Activated CD8-positive, alpha-beta T cell treated with anti-CD3 and anti-CD28 coated beads for 36 hours (primary cell): ENCODE results near the gene PVALEF. TPM values are rescaled to one million over a fixed set of nuclear protein-coding genes. Genes with fewer than 3 reads are reported as not detected.
"Not testable (repeated sequence)": the region's sequence is repeated elsewhere in the genome, so short reads cannot be mapped to it uniquely, and the experiment has no call there.

Source experiments
- ATAC-seq: fragments of 200-7000 bp; cut with Tn5 transposase; one replicate; pipeline ENCODE4 v1.10.0; 2021; ENCODE audit warnings: mild to moderate bottlenecking, moderate library complexity
- CTCF ChIA-PET: fragments of 350-600 bp; sonication (Branson Sonifier 250); formaldehyde crosslinking; loops from one replicate; lab custom pipeline; 2021; ENCODE audit warnings: antibody characterized with exemption; lab: Charles Lee
- POLR2A ChIA-PET: fragments of 350-600 bp; sonication (Branson Sonifier 250); formaldehyde crosslinking; loops from one replicate; lab custom pipeline; 2021; ENCODE audit warnings: antibody characterized with exemption; lab: Charles Lee
- DNase-seq: peaks from one replicate; pipeline ENCODE4 v3.0.0-alpha.2; 2020
- H3K27ac Mint-ChIP-seq: one replicate; pipeline ENCODE4 v1.8.0; 2021; ENCODE audit warnings: mild to moderate bottlenecking, mixed read lengths
- H3K27me3 Mint-ChIP-seq: one replicate; pipeline ENCODE4 v1.8.0; 2021; ENCODE audit warnings: mixed read lengths
- H3K36me3 Mint-ChIP-seq: one replicate; pipeline ENCODE4 v1.8.0; 2021; ENCODE audit warnings: low read depth, mixed read lengths
- H3K4me1 Mint-ChIP-seq: one replicate; pipeline ENCODE4 v1.8.0; 2021; ENCODE audit warnings: low read depth, mixed read lengths
- H3K4me3 Mint-ChIP-seq: one replicate; pipeline ENCODE4 v1.8.0; 2021; ENCODE audit warnings: mild to moderate bottlenecking, moderate library complexity, mixed read lengths
- H3K9me3 Mint-ChIP-seq: one replicate; pipeline ENCODE4 v1.8.0; 2021; ENCODE audit warnings: mixed read lengths
- intact Hi-C: fragments of 100-400 bp; cut with micrococcal nuclease; formaldehyde crosslinking; loops from one replicate; pipeline ENCODE4 v1.10.0; 2022
- total RNA-seq, 2 experiments: library from RNA; stranded (reverse); gene quantifications; one replicate each; pipeline ENCODE4 v1.2.3, GENCODE V29; 2021
- TF ChIP-seq, protein P1 (sequence below): fragments of 200-600 bp; IDR thresholded peaks from one replicate; pipeline ENCODE4 v1.8.0; 2022; ENCODE audit warnings: antibody characterized with exemption, mild to moderate bottlenecking

PVALEF gene
- total RNA-seq, 2 experiments from 2014 or later: not detected

DNA sequence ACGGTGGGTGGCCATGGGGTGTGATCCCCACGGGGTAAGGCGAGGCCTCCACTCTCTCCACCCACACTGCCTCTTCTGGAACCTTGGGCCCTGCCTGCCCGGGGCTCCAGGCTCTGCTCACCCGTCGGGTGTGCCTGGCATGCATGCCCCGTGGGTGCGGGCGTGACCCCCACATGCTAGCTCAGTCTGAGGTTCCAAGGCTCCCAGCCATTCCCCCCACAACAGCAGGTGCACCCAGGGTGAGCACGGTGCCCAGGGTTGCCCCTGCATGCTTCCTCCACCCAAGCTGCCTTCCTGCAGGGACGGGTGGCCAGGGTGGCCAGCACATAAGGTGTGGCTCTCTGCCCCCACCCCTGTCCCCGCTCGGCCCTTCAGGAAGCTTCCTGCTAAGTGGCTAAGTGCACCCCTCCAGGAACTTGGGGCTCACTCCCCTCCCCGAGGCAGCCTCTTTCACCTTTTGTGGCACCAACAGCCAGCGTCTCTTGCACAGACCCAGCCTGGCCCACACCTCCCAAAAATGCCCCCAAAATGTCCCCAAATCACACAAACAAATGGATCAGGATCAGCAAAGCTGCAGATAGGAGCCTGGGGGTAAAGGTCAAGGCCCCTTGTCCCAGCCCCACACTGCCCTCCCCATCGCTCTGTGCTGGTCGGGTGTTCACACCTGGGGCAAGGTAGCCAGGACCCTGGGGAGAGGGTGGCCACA, 21.4 kb upstream of the PVALEF start:
- Mint-ChIP-seq H3K27ac (no peak overlapping the region), H3K27me3 (peaks cover 2% of the 10 kb centered on the region), H3K36me3 (no peaks in the 10 kb centered on the region), H3K4me3 (no peak overlapping the region), H3K4me1 (no peaks in the 10 kb centered on the region), H3K9me3 (peaks cover 3% of the 10 kb centered on the region)
- DNase-seq: no peak
- TF ChIP-seq, protein P1, sequence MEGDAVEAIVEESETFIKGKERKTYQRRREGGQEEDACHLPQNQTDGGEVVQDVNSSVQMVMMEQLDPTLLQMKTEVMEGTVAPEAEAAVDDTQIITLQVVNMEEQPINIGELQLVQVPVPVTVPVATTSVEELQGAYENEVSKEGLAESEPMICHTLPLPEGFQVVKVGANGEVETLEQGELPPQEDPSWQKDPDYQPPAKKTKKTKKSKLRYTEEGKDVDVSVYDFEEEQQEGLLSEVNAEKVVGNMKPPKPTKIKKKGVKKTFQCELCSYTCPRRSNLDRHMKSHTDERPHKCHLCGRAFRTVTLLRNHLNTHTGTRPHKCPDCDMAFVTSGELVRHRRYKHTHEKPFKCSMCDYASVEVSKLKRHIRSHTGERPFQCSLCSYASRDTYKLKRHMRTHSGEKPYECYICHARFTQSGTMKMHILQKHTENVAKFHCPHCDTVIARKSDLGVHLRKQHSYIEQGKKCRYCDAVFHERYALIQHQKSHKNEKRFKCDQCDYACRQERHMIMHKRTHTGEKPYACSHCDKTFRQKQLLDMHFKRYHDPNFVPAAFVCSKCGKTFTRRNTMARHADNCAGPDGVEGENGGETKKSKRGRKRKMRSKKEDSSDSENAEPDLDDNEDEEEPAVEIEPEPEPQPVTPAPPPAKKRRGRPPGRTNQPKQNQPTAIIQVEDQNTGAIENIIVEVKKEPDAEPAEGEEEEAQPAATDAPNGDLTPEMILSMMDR: no peak
- ATAC-seq: no peak
- POLR2A ChIA-PET: no interaction called here
- intact Hi-C loops: loop anchor here (5.0 kb wide), 1 partner anchor 98 kb away; no protein-coding TSS in a partner anchor
- CTCF ChIA-PET: interaction anchor here (1.0 to 5.0 kb wide), 7 partner anchors 12 to 341 kb away, joined by 3 to 30 read pairs (median 3); partner anchors contain the start of genes NDUFAF8 and TEPSIN

DNA sequence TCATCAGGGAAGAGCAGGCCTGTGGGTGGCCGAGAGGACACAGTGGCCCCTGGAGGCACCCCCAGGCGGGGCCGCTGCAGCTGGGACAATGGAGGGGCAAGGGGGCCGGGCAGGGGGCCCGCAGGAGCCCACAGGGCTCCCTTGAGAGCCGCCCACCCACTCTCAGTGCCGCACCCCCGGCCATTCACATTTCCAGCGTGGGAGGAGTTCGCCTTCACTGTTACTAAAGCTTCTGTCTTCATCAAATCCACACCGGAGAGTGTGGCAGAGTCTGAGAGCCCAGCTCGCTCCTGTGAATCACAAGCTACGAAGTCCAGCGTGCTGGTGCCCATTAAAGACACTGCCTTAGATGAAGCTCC, 20.9 kb upstream of the PVALEF start:
- Mint-ChIP-seq H3K36me3 (no peaks in the 10 kb centered on the region), H3K4me1 (no peaks in the 10 kb centered on the region), H3K27ac (no peak overlapping the region), H3K4me3 (no peak overlapping the region), H3K9me3 (no peaks in the 10 kb centered on the region), H3K27me3 (peaks cover 2% of the 10 kb centered on the region)
- intact Hi-C loops: loop anchor here (5.0 kb wide), 1 partner anchor 98 kb away; no protein-coding TSS in a partner anchor
- CTCF ChIA-PET: interaction anchor here (0.7 to 5.0 kb wide), 7 partner anchors 11 to 340 kb away, joined by 3 to 30 read pairs (median 3); partner anchors contain the start of genes NDUFAF8 and TEPSIN
- ATAC-seq (no peak), DNase-seq (no peak)
- POLR2A ChIA-PET: no interaction called here
- TF ChIP-seq, protein P1: no peak

DNA sequence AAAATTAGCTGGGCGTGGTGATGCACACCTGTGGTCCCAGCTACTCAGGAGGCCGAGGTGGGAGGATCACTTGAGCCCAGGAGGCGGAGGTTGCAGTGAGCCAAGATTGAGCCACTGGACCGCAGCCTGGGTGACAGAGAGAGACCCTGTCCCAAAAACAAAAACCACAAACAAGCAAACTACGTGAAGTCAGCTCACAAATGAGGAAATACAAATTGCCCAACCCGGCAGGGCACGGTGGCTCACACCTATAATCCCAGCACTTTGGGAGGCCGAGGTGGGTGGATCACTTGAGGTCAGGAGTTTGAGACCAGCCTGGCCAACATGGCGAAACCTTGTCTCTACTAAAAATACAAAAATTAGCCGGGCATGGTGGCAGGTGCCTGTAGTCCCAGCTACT, 19.1 kb upstream of the PVALEF start:
- DNase-seq, CTCF ChIA-PET, intact Hi-C loops, H3K4me1 Mint-ChIP-seq, H3K4me3 Mint-ChIP-seq, POLR2A ChIA-PET, H3K27ac Mint-ChIP-seq, H3K27me3 Mint-ChIP-seq, H3K9me3 Mint-ChIP-seq, H3K36me3 Mint-ChIP-seq, ATAC-seq: not testable (repeated sequence)

DNA sequence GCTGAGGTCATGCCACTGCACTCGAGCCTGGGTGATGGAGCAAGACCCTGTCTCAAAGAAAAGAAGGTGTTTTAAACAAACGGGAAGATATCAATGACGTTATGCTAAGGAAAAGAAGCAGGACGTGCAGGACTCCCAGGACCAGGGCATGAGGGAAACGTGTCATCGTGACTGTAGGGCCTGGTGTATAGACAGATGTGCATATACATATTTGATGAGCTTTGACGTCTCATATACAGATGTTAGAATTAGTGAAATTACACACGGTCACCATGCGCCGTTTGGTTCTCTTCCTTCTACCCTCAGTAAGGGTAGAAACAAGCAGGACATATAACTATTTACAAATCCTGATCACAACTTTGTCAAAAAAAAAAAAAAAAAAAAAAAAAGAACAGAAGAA, 17.6 kb upstream of the PVALEF start:
- ATAC-seq: no peak
- no peaks in the 10 kb centered on the region for H3K9me3 Mint-ChIP-seq
- H3K27me3 Mint-ChIP-seq: peaks cover 2% of the 10 kb centered on the region
- H3K27ac Mint-ChIP-seq: no peak overlapping the region
- POLR2A ChIA-PET: no interaction called here
- H3K36me3 Mint-ChIP-seq: no peaks in the 10 kb centered on the region
- H3K4me1 Mint-ChIP-seq: no peaks in the 10 kb centered on the region
- TF ChIP-seq, protein P1: no peak
- H3K4me3 Mint-ChIP-seq: no peak overlapping the region
- CTCF ChIA-PET: no interaction called here
- intact Hi-C loops: no loop called here
- no peak for DNase-seq

DNA sequence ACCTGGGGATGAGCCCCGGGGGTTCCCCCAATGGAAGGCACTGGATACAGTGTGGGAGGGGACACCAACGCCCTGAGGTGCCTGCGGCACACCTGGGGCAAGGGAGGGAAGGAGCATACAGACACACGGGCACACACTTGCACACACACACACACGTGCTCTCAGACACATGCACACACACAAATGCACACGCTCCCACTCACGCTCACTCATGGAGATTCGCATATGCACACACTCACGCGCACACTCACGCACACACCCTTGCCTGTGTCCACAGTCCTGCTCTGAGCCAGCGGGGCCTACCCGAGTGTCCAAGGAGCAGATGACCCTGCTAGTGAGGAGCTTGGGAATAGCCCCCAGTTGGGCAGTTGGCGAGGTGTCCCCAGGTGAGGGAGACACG, 16.7 kb upstream of the PVALEF start:
- Mint-ChIP-seq H3K9me3 (no peaks in the 10 kb centered on the region), H3K36me3 (no peaks in the 10 kb centered on the region), H3K27me3 (peaks cover 2% of the 10 kb centered on the region), H3K27ac (no peak overlapping the region), H3K4me1 (no peaks in the 10 kb centered on the region), H3K4me3 (no peak overlapping the region)
- DNase-seq (no peak), ATAC-seq (no peak)
- POLR2A ChIA-PET: no interaction called here
- CTCF ChIA-PET: no interaction called here
- TF ChIP-seq, protein P1: no peak
- intact Hi-C loops: no loop called here
